HEK293 (cell line): Measurements from ENCODE around the gene ITIH3.

Experiments
- CTCF ChIA-PET: fragments of 350-600 bp; formaldehyde crosslinking; extraction: SDS; loops from one replicate; lab custom pipeline; 2021; ENCODE audit warnings: antibody characterized with exemption; lab: Yijun Ruan, JAX
- POLR2A ChIA-PET: fragments of 300-600 bp; formaldehyde crosslinking; extraction: SDS; loops from one replicate; lab custom pipeline; 2020; ENCODE audit warnings: antibody characterized with exemption, inconsistent platforms; lab: Yijun Ruan, JAX
- H3K27ac ChIP-seq: fragments of 200-500 bp; sonication (Bioruptor generic); 2 replicates; pipeline ENCODE4 v1.5.1; 2014; ENCODE audit warnings: low read depth, low read length, control low read depth, inconsistent platforms; ENCODE audit errors: extremely low read depth
- H3K36me3 ChIP-seq, 2 experiments: fragments of 200-500 bp in 1 of 2; sonication (Bioruptor generic) in 1 of 2; 1 replicate in 1 of 2; 2 replicates in 1 of 2; pipeline ENCODE4 v1.5.1; 2014 to 2017; ENCODE audit warnings: inconsistent platforms in 2 of 2, low read length in 2 of 2; ENCODE audit not compliant: control insufficient read depth in 2 of 2, insufficient read depth in 1 of 2
- H3K4me1 ChIP-seq: fragments of 200-500 bp; sonication (Bioruptor generic); 2 replicates; pipeline ENCODE4 v1.5.1; 2014; ENCODE audit warnings: mild to moderate bottlenecking, low read length, inconsistent platforms; ENCODE audit not compliant: control insufficient read depth, insufficient read depth
- H3K4me3 ChIP-seq: 2 replicates; pipeline ENCODE4 v1.5.1; 2011; ENCODE audit warnings: low read depth, mild to moderate bottlenecking, control low read depth, low read length, moderate library complexity
- H3K9me3 ChIP-seq: fragments of 200-500 bp; sonication (Bioruptor generic); 2 replicates; pipeline ENCODE4 v1.5.1; 2014; ENCODE audit warnings: low read depth, low read length, inconsistent platforms; ENCODE audit not compliant: control insufficient read depth, insufficient read depth
- GLIS1 ChIP-seq: fragments of 450-650 bp; formaldehyde crosslinking; IDR thresholded peaks from 2 replicates; pipeline ENCODE4 v1.5.1; 2016; ENCODE audit warnings: missing biosample characterization, missing genetic modification characterization
- PBX3 ChIP-seq: sonication (generic); formaldehyde crosslinking; IDR thresholded peaks from 2 replicates; pipeline ENCODE4 v1.8.1; 2022; ENCODE audit warnings: mild to moderate bottlenecking, moderate library complexity, missing genetic modification reagents
- PRDM10 ChIP-seq: fragments of 450-650 bp; formaldehyde crosslinking; IDR thresholded peaks from 2 replicates; pipeline ENCODE4 v1.5.1; 2016; ENCODE audit warnings: missing biosample characterization, missing genetic modification characterization
- PRDM2 ChIP-seq: fragments of 450-650 bp; formaldehyde crosslinking; IDR thresholded peaks from 2 replicates; pipeline ENCODE4 v1.5.1; 2016; ENCODE audit warnings: missing biosample characterization, missing genetic modification characterization, borderline replicate concordance
- PRDM4 ChIP-seq: fragments of 450-650 bp; formaldehyde crosslinking; IDR thresholded peaks from 2 replicates; pipeline ENCODE4 v1.5.1; 2017; ENCODE audit warnings: missing biosample characterization, missing genetic modification characterization
- TCF7L2 ChIP-seq: IDR thresholded peaks from 2 replicates; pipeline ENCODE4 v1.6.1; 2011; ENCODE audit warnings: low read depth, mild to moderate bottlenecking, inconsistent platforms, low read length, moderate library complexity, borderline replicate concordance
- ZNF114 ChIP-seq: fragments of 450-650 bp; formaldehyde crosslinking; IDR thresholded peaks from 2 replicates; pipeline ENCODE4 v1.5.0; 2017; ENCODE audit warnings: missing biosample characterization, missing genetic modification characterization
- ZNF362 ChIP-seq: fragments of 450-650 bp; formaldehyde crosslinking; IDR thresholded peaks from 2 replicates; pipeline ENCODE4 v1.5.1; 2016; ENCODE audit warnings: missing biosample characterization, missing genetic modification characterization
- ZNF404 ChIP-seq: fragments of 450-650 bp; formaldehyde crosslinking; IDR thresholded peaks from 2 replicates; pipeline ENCODE4 v1.5.1; 2017; ENCODE audit warnings: missing biosample characterization, missing genetic modification characterization
- ZNF510 ChIP-seq: fragments of 450-650 bp; formaldehyde crosslinking; IDR thresholded peaks from 2 replicates; pipeline ENCODE4 v1.5.1; 2018; ENCODE audit warnings: mild to moderate bottlenecking, missing genetic modification characterization, missing biosample characterization; ENCODE audit not compliant: insufficient replicate concordance
- ZNF621 ChIP-seq: fragments of 450-650 bp; formaldehyde crosslinking; IDR thresholded peaks from 2 replicates; pipeline ENCODE4 v1.5.1; 2017; ENCODE audit warnings: missing biosample characterization, missing genetic modification characterization
- ZNF664 ChIP-seq: fragments of 450-650 bp; formaldehyde crosslinking; IDR thresholded peaks from 2 replicates; pipeline ENCODE4 v1.5.1; 2016; ENCODE audit warnings: missing biosample characterization, missing genetic modification characterization
- ZNF677 ChIP-seq: fragments of 450-650 bp; IDR thresholded peaks from 2 replicates; pipeline ENCODE4 v1.5.0; 2018; ENCODE audit warnings: missing biosample characterization, mild to moderate bottlenecking, missing genetic modification characterization, moderate library complexity
- ZNF776 ChIP-seq: fragments of 450-650 bp; formaldehyde crosslinking; IDR thresholded peaks from 2 replicates; pipeline ENCODE4 v1.5.0; 2017; ENCODE audit warnings: missing biosample characterization, missing genetic modification characterization, borderline replicate concordance
- ZXDB ChIP-seq: fragments of 450-650 bp; formaldehyde crosslinking; IDR thresholded peaks from 2 replicates; pipeline ENCODE4 v1.5.1; 2016; ENCODE audit warnings: missing biosample characterization, missing genetic modification characterization

ITIH3 gene

GRCh38 chr3:52790741-52791140 is 3.9 kb upstream of the ITIH3 start (continued):
- TF ChIP-seq PRDM4 (tag by site-specific recombination), result no peak

GRCh38 chr3:52791366-52791765 is 3.2 kb upstream of the ITIH3 start:
- TF ChIP-seq ZNF776 (tag by site-specific recombination) (no peak), ZNF114 (no peak), ZNF677 (no peak), ZNF510 (tag by site-specific recombination) (no peak), PRDM10 (tag by site-specific recombination) (no peak), ZXDB (no peak), PBX3 (CRISPR knock-in tag) (no peak), TCF7L2 (no peak), ZNF664 (tag by site-specific recombination) (no peak), ZNF404 (no peak), ZNF621 (no peak), ZNF362 (tag by site-specific recombination) (no peak), GLIS1 (tag by site-specific recombination) (no peak), PRDM2 (tag by site-specific recombination) (no peak)
- TF ChIP-seq, all 188 proteins: peak for 0
- ChIA-PET CTCF (interaction anchor here (0.6 kb wide), 1 partner anchor 24 kb away, joined by 5 read pairs; no protein-coding TSS in a partner anchor), POLR2A (no interaction called here)
- Histone ChIP-seq H3K36me3 (no peaks in the 10 kb centered on the region), H3K27ac (no peak overlapping the region), H3K9me3 (no peaks in the 10 kb centered on the region), H3K4me1 (no peaks in the 10 kb centered on the region), H3K4me3 (no peak overlapping the region)
